GM23248 (cell line): Measurements from ENCODE around the gene TRIM54. TPM values are rescaled to one million over a fixed set of nuclear protein-coding genes. Genes with fewer than 3 reads are reported as not detected.

Experiments
- DNase-seq: peaks from one replicate; pipeline ENCODE4 v3.0.0-alpha.2; 2015
- H2AFZ ChIP-seq: fragments of 200-600 bp; sonication (generic); 2 replicates; pipeline ENCODE4 v1.6.1; 2016; ENCODE audit warnings: antibody characterized with exemption
- H3F3A ChIP-seq: fragments of 200-600 bp; sonication (generic); 2 replicates; pipeline ENCODE4 v1.6.1; 2016; ENCODE audit warnings: mild to moderate bottlenecking, antibody characterized with exemption, mixed run types; ENCODE audit not compliant: insufficient read depth
- H3K27ac ChIP-seq: fragments of 200-600 bp; sonication (generic); 2 replicates; pipeline ENCODE4 v1.5.1; 2016; ENCODE audit warnings: mild to moderate bottlenecking
- H3K27me3 ChIP-seq: fragments of 200-600 bp; sonication (generic); replicated peaks from 2 replicates; pipeline ENCODE4 v1.6.1; 2016; ENCODE audit warnings: mild to moderate bottlenecking; ENCODE audit not compliant: insufficient read depth
- H3K36me3 ChIP-seq: fragments of 200-600 bp; sonication (generic); 2 replicates; pipeline ENCODE4 v1.6.1; 2016; ENCODE audit warnings: low read depth, mild to moderate bottlenecking
- H3K4me1 ChIP-seq: fragments of 200-600 bp; sonication (generic); 2 replicates; pipeline ENCODE4 v1.6.1; 2016; ENCODE audit warnings: mild to moderate bottlenecking; ENCODE audit not compliant: insufficient read depth
- H3K4me2 ChIP-seq: fragments of 200-600 bp; sonication (generic); one replicate; pipeline ENCODE4 v1.6.1; 2016; ENCODE audit warnings: mild to moderate bottlenecking; ENCODE audit not compliant: unreplicated experiment
- H3K4me3 ChIP-seq: fragments of 200-600 bp; sonication (generic); 2 replicates; pipeline ENCODE4 v1.5.1; 2016; ENCODE audit warnings: mild to moderate bottlenecking
- H3K79me2 ChIP-seq: fragments of 200-600 bp; sonication (generic); 2 replicates; pipeline ENCODE4 v1.6.1; 2016; ENCODE audit warnings: mild to moderate bottlenecking; ENCODE audit not compliant: insufficient read depth
- H3K9ac ChIP-seq: fragments of 200-600 bp; sonication (generic); 2 replicates; pipeline ENCODE4 v1.6.1; 2016; ENCODE audit warnings: mild to moderate bottlenecking
- H3K9me2 ChIP-seq: fragments of 200-600 bp; sonication (generic); 2 replicates; pipeline ENCODE4 v1.6.1; 2016; ENCODE audit warnings: mixed run types, mild to moderate bottlenecking, moderate library complexity; ENCODE audit not compliant: insufficient read depth
- H3K9me3 ChIP-seq: fragments of 200-600 bp; sonication (generic); one replicate; pipeline ENCODE4 v1.6.1; 2017; ENCODE audit warnings: low read depth
- H4K20me1 ChIP-seq: fragments of 200-600 bp; sonication (generic); 2 replicates; pipeline ENCODE4 v1.6.0; 2016; ENCODE audit not compliant: insufficient read depth
- EZH2 ChIP-seq: fragments of 200-600 bp; sonication (generic); IDR thresholded peaks from 2 replicates; pipeline ENCODE4 v1.6.1; 2018; ENCODE audit warnings: antibody characterized with exemption, mild to moderate bottlenecking; ENCODE audit not compliant: insufficient read depth, poor library complexity, severe bottlenecking
- EZH2phosphoT487 ChIP-seq: fragments of 200-600 bp; sonication (generic); IDR thresholded peaks from 2 replicates; pipeline ENCODE4 v1.6.1; 2018; ENCODE audit warnings: antibody characterized with exemption, moderate library complexity, mild to moderate bottlenecking, low read depth; ENCODE audit not compliant: insufficient read depth
- WGBS, 2 experiments: methylation state at CpG; one replicate each; pipeline ENCODE4 v1.1.6; 2015 to 2017; ENCODE audit warnings: low lambda C conversion rate in 2 of 2, low coverage in 1 of 2; ENCODE audit errors: missing lambda C conversion rate in 2 of 2; 5-methylcytosine and 5-hydroxymethylcytosine counted together
- in situ Hi-C: fragments of 300-500 bp; cut with MboI; formaldehyde crosslinking; loops from 2 replicates; pipeline ENCODE4 v1.15.0; 2020
- polyA plus RNA-seq: library from polyadenylated mRNA; unstranded; fragments of >200 nt; fragmentation: Nextera tagmentation; extraction: Ambion mirVana; gene quantifications from 2 replicates; pipeline ENCODE4 v1.2.1, GENCODE V29; 2016
- total RNA-seq: library from RNA; depleted of rRNA; stranded (reverse); fragments of >200 nt; shearing (Covaris generic); gene quantifications from 2 replicates; pipeline ENCODE4 v1.2.3, GENCODE V29; 2014; rRNA removed

The TRIM54 gene
- total and polyA plus RNA-seq, 2 experiments from 2014 or later, result not detected

- 87 to 88% methylated on average over 7 of the region's 7 CpGs for WGBS, 2 experiments
- H3K9me3 ChIP-seq, result no peaks in the 10 kb centered on the region
- no peaks in the 10 kb centered on the region; the same call in 1 of the 2 replicates for H3F3A ChIP-seq
- H3K27me3 ChIP-seq, result no peaks in the 10 kb centered on the region
- H3K36me3 ChIP-seq, result no peaks in the 10 kb centered on the region
- peaks cover 82% of the 10 kb centered on the region for H3K79me2 ChIP-seq
- no peak overlapping the region for H3K9ac ChIP-seq
- no peaks in the 10 kb centered on the region for H4K20me1 ChIP-seq
- in situ Hi-C loops, result no loop called here
- no peak overlapping the region for H2AFZ ChIP-seq
- no peak overlapping the region for H3K4me3 ChIP-seq
- H3K4me1 ChIP-seq, result peaks cover 29% of the 10 kb centered on the region
- TF ChIP-seq EZH2phosphoT487 (no peak), EZH2 (no peak)
- H3K9me2 ChIP-seq, result no peaks in the 10 kb centered on the region
- DNase-seq, result no peak
- H3K4me2 ChIP-seq, result no peak overlapping the region
- peak overlapping the region; percentile 34; the same call in 1 of the 2 replicates for H3K27ac ChIP-seq
Measured at GRCh38 chr2:27354597-27354927, 72.3 kb downstream of the TRIM54 start.

- peak overlapping the region; percentile 93 for H3K4me2 ChIP-seq
- no peaks in the 10 kb centered on the region for H3K9me3 ChIP-seq
- H3K79me2 ChIP-seq, result peaks cover 76% of the 10 kb centered on the region
- in situ Hi-C loops, result no loop called here
- H4K20me1 ChIP-seq, result no peaks in the 10 kb centered on the region
- DNase-seq, result peak; percentile 79
- H3F3A ChIP-seq, result no peaks in the 10 kb centered on the region; the same call in 1 of the 2 replicates
- no peaks in the 10 kb centered on the region for H3K27me3 ChIP-seq
- H3K9me2 ChIP-seq, result no peaks in the 10 kb centered on the region
- H3K4me3 ChIP-seq, result peak overlapping the region; percentile 84
- peak overlapping the region; percentile 81 for H2AFZ ChIP-seq
- peaks cover 29% of the 10 kb centered on the region for H3K4me1 ChIP-seq
- TF ChIP-seq EZH2 (no peak), EZH2phosphoT487 (no peak)
- 1 to 2% methylated on average over 12 of the region's 12 CpGs for WGBS, 2 experiments
- peak overlapping the region; percentile 88 for H3K27ac ChIP-seq
- H3K9ac ChIP-seq, result peak overlapping the region; percentile 96
- H3K36me3 ChIP-seq, result no peaks in the 10 kb centered on the region
Measured at GRCh38 chr2:27356056-27356381, 73.8 kb downstream of the TRIM54 start.

- Histone ChIP-seq H3K4me1 (peaks cover 29% of the 10 kb centered on the region), H3K9me2 (no peaks in the 10 kb centered on the region), H3K79me2 (peaks cover 75% of the 10 kb centered on the region), H3K27ac (peak within 1 kb of the TSS; percentile 88), H3F3A (no peaks in the 10 kb centered on the region; the same call in 1 of the 2 replicates), H3K4me3 (peak within 1 kb of the TSS; percentile 84), H2AFZ (peak within 1 kb of the TSS; percentile 81), H3K4me2 (peak within 1 kb of the TSS; percentile 93), H3K9ac (peak within 1 kb of the TSS; percentile 96), H3K36me3 (no peaks in the 10 kb centered on the region), H3K9me3 (no peaks in the 10 kb centered on the region), H3K27me3 (no peaks in the 10 kb centered on the region), H4K20me1 (no peaks in the 10 kb centered on the region)
- DNase-seq, result peak; percentile 98
- 1% methylated on average over 66 to 67 of the region's 67 CpGs for WGBS, 2 experiments
- TF ChIP-seq EZH2 (no peak), EZH2phosphoT487 (no peak)
- in situ Hi-C loops, result no loop called here
Measured at GRCh38 chr2:27356382-27357181, 74.4 kb downstream of the TRIM54 start, which contains the start of gene GTF3C2. TSS of gene GTF3C2 (minus strand) at chr2:27356764. CDS start at chr2:27343554, 13,210 bp downstream.

Other genes with a start within 250 kb of the TRIM54 start
- 74.9 and 90.4 TPM in 2 replicates for gene TMEM214, start 249.5 kb upstream of the TRIM54 start, total RNA-seq
- 70.9 and 75.7 TPM in 2 replicates for gene TMEM214, start 249.5 kb upstream of the TRIM54 start, polyA plus RNA-seq
- gene AGBL5, start 230.8 kb upstream of the TRIM54 start, total RNA-seq, result 15.2 and 17.8 TPM in 2 replicates
- 19.7 TPM in 2 replicates for gene AGBL5, start 230.8 kb upstream of the TRIM54 start, polyA plus RNA-seq
- 445 and 499 TPM in 2 replicates for gene OST4, start 210.8 kb upstream of the TRIM54 start, total RNA-seq
- 906 and 942 TPM in 2 replicates for gene OST4, start 210.8 kb upstream of the TRIM54 start, polyA plus RNA-seq
- gene EMILIN1, start 203.8 kb upstream of the TRIM54 start, total RNA-seq, result 219 and 229 TPM in 2 replicates
- 61.5 and 65.0 TPM in 2 replicates for gene EMILIN1, start 203.8 kb upstream of the TRIM54 start, polyA plus RNA-seq
- gene KHK, start 195.7 kb upstream of the TRIM54 start, total RNA-seq, result not detected in 2 replicates
- gene KHK, start 195.7 kb upstream of the TRIM54 start, polyA plus RNA-seq, result 0.24 and 0.51 TPM in 2 replicates
- gene CGREF1, start 163.3 kb upstream of the TRIM54 start, total RNA-seq, result 19.2 and 23.3 TPM in 2 replicates
- gene CGREF1, start 163.3 kb upstream of the TRIM54 start, polyA plus RNA-seq, result 17.2 and 17.8 TPM in 2 replicates
- not detected in 2 replicates for gene ABHD1, start 158.6 kb upstream of the TRIM54 start, total RNA-seq
- gene ABHD1, start 158.6 kb upstream of the TRIM54 start, polyA plus RNA-seq, result not detected in 2 replicates
- gene PREB, start 147.8 kb upstream of the TRIM54 start, total RNA-seq, result 52.2 and 55.9 TPM in 2 replicates
- 40.8 and 45.0 TPM in 2 replicates for gene PREB, start 147.8 kb upstream of the TRIM54 start, polyA plus RNA-seq
- not detected in 2 replicates for gene PRR30, start 143.0 kb upstream of the TRIM54 start, total RNA-seq
- not detected in 2 replicates for gene PRR30, start 143.0 kb upstream of the TRIM54 start, polyA plus RNA-seq
- not detected in 2 replicates for gene TCF23, start 133.4 kb upstream of the TRIM54 start, total RNA-seq
- not detected in 2 replicates for gene TCF23, start 133.4 kb upstream of the TRIM54 start, polyA plus RNA-seq
- gene ATRAID, start 70.4 kb upstream of the TRIM54 start, total RNA-seq, result 170 and 214 TPM in 2 replicates
- 304 and 311 TPM in 2 replicates for gene ATRAID, start 70.4 kb upstream of the TRIM54 start, polyA plus RNA-seq
- gene SLC5A6, start 70.2 kb upstream of the TRIM54 start, total RNA-seq, result 13.5 and 19.9 TPM in 2 replicates
- gene SLC5A6, start 70.2 kb upstream of the TRIM54 start, polyA plus RNA-seq, result 9.4 and 10.4 TPM in 2 replicates
- gene CAD, start 65.1 kb upstream of the TRIM54 start, total RNA-seq, result 23.9 and 27.7 TPM in 2 replicates
- gene CAD, start 65.1 kb upstream of the TRIM54 start, polyA plus RNA-seq, result 17.1 and 19.2 TPM in 2 replicates
- gene SLC30A3, start 19.4 kb upstream of the TRIM54 start, total RNA-seq, result not detected in 2 replicates
- gene SLC30A3, start 19.4 kb upstream of the TRIM54 start, polyA plus RNA-seq, result not detected in 2 replicates
- gene DNAJC5G, start 7.0 kb upstream of the TRIM54 start, total RNA-seq, result not detected in 2 replicates
- not detected in 2 replicates for gene DNAJC5G, start 7.0 kb upstream of the TRIM54 start, polyA plus RNA-seq
- gene UCN, start 26.0 kb downstream of the TRIM54 start, total RNA-seq, result not detected in 2 replicates
- 1.3 and 1.6 TPM in 2 replicates for gene UCN, start 26.0 kb downstream of the TRIM54 start, polyA plus RNA-seq
- 91.0 and 94.0 TPM in 2 replicates for gene MPV17, start 40.7 kb downstream of the TRIM54 start, total RNA-seq
- 128 and 138 TPM in 2 replicates for gene MPV17, start 40.7 kb downstream of the TRIM54 start, polyA plus RNA-seq
- 22.6 and 43.1 TPM in 2 replicates for gene GTF3C2, start 74.3 kb downstream of the TRIM54 start, total RNA-seq
- gene GTF3C2, start 74.3 kb downstream of the TRIM54 start, polyA plus RNA-seq, result 23.8 and 26.4 TPM in 2 replicates
- gene EIF2B4, start 87.9 kb downstream of the TRIM54 start, total RNA-seq, result 26.6 and 29.2 TPM in 2 replicates
- gene EIF2B4, start 87.9 kb downstream of the TRIM54 start, polyA plus RNA-seq, result 50.1 and 55.2 TPM in 2 replicates
- gene SNX17, start 88.2 kb downstream of the TRIM54 start, total RNA-seq, result 163 and 193 TPM in 2 replicates
- 173 and 183 TPM in 2 replicates for gene SNX17, start 88.2 kb downstream of the TRIM54 start, polyA plus RNA-seq
- 6.7 and 9.5 TPM in 2 replicates for gene ZNF513, start 98.3 kb downstream of the TRIM54 start, total RNA-seq
- 6.0 and 6.6 TPM in 2 replicates for gene ZNF513, start 98.3 kb downstream of the TRIM54 start, polyA plus RNA-seq
- 75.1 and 81.5 TPM in 2 replicates for gene PPM1G, start 127.2 kb downstream of the TRIM54 start, total RNA-seq
- gene PPM1G, start 127.2 kb downstream of the TRIM54 start, polyA plus RNA-seq, result 72.4 and 72.7 TPM in 2 replicates
- 145 and 165 TPM in 2 replicates for gene NRBP1, start 146.2 kb downstream of the TRIM54 start, total RNA-seq
- 201 and 219 TPM in 2 replicates for gene NRBP1, start 146.2 kb downstream of the TRIM54 start, polyA plus RNA-seq
- not detected in 2 replicates for gene KRTCAP3, start 160.0 kb downstream of the TRIM54 start, total RNA-seq
- 0.56 and 0.67 TPM in 2 replicates for gene KRTCAP3, start 160.0 kb downstream of the TRIM54 start, polyA plus RNA-seq
- gene IFT172, start 207.3 kb downstream of the TRIM54 start, total RNA-seq, result 9.9 and 19.9 TPM in 2 replicates
- 8.1 and 8.6 TPM in 2 replicates for gene IFT172, start 207.3 kb downstream of the TRIM54 start, polyA plus RNA-seq
- gene FNDC4, start 212.8 kb downstream of the TRIM54 start, total RNA-seq, result 24.2 and 31.2 TPM in 2 replicates
- 18.2 and 20.2 TPM in 2 replicates for gene FNDC4, start 212.8 kb downstream of the TRIM54 start, polyA plus RNA-seq
- 0.11 TPM in 1 of 2 replicates, not detected in the other for gene GCKR, start 214.4 kb downstream of the TRIM54 start, total RNA-seq
- gene GCKR, start 214.4 kb downstream of the TRIM54 start, polyA plus RNA-seq, result 0.59 and 0.71 TPM in 2 replicates